SKM-1 treated with dmso at 0.1 percent for 144 hours (cell line): ENCODE measurements around the gene GALNT17.
A peak's percentile ranks its signal among the peaks of the same experiment; 100 is the strongest.
"Not testable (repeated sequence)": the region's sequence is repeated elsewhere in the genome, so short reads cannot be mapped to it uniquely, and the experiment has no call there.

ENCODE experiments used
- DNase-seq: peaks from one replicate; lab custom pipeline; 2025; ENCODE audit not compliant: unreplicated experiment; lab: John Stamatoyannopoulos, UW

GALNT17 gene

GRCh38 chr7:71723859-71724258 is 591.9 kb downstream of the GALNT17 start:
- DNase-seq, result no peak

- DNase-seq, result no peak
Observed at GRCh38 chr7:71727347-71727746, 595.4 kb downstream of the GALNT17 start.

GRCh38 chr7:71731740-71732139 is 599.8 kb downstream of the GALNT17 start:
- DNase-seq, result no peak

DNA sequence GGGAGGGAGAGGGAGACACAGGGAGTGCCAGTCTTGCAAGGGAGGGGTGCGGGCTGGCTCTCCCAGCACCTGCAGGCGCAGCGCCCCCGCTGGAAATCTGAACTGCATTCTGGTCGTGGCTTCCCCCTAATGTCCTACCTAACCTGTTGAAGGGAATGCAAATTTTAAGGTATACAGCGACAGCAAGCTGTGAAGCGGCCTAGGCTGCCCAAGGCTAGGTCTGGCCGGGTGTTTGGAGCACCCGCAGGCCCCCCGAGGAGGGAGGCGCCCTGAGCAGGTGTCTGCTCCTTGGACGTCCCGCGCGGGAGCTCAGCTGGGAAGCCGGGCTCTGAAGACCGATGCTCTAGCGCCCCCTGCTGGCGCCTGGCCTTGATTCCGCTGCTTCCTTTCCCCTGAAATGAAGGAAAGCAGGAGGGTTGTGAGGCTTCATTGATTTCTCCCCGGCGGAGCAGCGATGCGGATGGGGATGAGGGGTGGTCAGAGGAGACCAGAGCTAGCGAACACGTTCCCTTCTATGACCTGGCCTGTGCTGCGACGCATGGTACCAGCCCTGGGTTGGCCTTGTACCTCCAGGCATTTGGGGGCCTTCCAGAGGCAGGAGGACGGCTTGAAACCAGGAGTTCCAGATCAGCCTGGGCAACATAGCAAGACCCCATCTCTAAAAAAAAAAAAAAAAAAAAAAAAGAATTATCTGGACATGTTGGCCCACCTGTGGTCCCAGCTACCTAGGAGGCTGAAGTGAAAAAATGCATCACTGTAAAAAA is 601.3 kb downstream of the GALNT17 start:
- peak; percentile 49 for DNase-seq

GRCh38 chr7:71735961-71736556 is 604.1 kb downstream of the GALNT17 start:
- peak; percentile 28 for DNase-seq

DNA sequence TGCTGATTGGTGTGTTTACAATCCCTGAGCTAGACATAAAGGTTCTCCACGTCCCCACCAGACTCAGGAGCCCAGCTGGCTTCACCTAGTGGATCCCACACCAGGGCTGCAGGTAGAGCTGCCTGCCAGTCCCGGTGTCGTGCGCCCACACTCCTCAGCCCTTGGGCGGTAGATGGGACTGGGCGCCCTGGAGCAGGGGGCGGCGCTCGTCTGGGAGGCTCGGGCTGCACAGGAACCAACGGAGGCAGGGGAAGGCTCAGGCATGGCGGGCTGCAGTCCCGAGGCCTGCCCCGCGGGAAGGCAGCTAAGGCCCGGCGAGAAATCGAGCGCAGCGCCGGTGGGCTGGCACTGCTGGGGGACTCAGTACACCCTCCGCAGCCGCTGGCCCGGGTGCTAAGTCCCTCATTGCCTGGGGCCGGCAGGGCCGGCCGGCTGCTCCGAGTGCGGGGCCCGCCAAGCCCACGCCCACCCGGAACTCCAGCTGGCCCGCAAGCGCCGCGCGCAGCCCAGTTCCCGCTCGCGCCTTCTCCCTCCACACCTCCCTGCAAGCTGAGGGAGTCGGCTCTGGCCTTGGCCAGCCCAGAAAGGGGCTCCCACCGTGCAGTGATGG is 606.1 kb downstream of the GALNT17 start:
- not testable (repeated sequence) for DNase-seq

GRCh38 chr7:71739520-71740173 is 607.7 kb downstream of the GALNT17 start:
- DNase-seq, result no peak

GRCh38 chr7:71740174-71740560 is 608.2 kb downstream of the GALNT17 start:
- no peak for DNase-seq

DNA sequence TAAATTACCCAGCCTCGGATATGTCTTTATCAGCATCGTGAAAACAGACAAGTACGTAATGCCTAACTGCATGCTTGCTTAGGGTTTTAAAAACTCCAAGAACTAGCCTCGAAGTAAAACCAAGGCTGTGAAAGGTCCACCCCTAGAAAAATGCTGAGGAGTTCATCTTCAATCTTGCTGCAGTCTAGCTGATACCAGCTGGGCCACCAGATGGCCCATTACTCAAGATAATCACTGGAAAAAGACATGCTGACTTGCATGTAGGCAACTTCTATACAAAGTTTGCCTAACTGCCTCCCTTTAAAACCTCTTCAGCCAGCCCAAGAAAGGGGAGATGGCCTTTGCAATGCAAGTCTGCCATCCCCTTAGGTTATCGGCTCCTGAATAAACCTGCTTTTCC is 614.1 kb downstream of the GALNT17 start:
- DNase-seq, result no peak

DNA sequence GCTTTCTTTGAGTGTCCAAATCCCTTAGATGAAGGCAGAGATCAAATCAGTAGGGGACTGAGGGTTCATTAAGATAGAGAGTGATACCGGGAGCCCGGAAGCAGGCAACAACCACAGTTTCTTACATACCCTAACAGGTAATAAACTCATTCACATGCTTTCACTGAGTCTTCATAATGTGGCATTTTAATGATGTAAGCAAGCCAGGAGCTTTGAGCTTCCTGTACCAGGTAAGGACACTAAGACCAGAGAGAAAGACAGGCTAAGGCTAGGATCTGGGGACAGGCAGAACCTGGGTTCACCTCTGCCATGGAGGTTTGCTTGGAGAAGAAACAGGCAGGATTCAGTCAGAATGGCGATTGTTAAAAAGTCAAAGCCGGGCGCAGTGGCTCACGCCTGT is 618.3 kb downstream of the GALNT17 start:
- no peak for DNase-seq

- DNase-seq, result peak; percentile 3
Observed at GRCh38 chr7:71752171-71752935, 620.4 kb downstream of the GALNT17 start.

DNA sequence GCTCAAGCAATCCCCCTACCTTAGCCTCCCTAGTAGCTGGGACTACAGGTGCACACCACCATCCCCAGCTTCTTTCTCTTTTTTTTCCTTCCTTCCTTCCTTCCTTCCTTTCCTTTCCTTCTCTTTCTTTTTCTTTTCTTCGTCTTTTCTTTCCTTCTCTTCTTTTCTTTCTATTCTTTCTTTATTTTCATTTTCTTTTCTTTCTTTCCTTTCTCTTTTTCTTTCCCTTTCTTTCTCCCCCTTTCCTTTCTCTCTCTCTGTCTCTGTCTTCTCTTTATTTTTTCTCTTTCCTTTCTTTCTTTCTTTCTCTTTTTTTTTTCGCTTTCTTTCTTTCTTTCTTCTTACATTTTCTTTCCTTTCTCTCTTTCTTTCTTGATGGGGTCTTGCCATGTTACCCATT is 621.3 kb downstream of the GALNT17 start:
- no peak for DNase-seq

DNA sequence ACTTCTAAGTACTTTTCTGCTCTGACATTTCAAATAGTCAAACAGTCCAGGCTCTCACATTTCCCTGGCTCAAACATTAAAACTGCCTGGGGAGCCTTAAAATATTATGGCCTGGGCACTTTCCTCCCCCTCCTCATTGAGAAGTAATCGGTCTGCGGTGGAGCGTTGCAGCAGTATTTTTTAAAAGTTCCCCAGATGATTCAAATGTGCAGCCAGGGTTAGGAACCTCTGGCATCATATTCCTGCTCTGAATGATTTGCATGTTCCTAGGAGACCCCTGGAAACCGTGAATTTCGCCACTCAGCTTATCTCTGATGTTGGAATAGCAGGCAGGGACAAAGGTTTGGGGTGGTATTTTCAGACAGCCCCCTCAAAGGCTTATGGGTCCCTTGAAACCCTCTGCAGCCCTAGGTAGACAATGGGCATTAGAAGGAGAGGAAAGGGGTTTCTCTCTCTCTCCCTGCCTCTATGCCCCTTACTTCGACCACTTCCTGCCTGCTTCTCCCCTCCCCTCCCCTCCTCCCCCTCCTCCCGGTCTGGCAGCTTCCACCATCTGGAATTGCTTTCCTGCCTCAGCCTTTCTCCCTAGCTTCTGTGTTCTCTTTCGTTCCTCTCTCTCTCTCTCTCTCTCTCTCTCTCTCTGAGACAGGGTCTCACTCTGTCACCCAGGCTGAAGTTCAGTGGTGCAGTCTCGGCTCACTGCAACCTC is 622.2 kb downstream of the GALNT17 start:
- DNase-seq, result no peak

- DNase-seq, result no peak
Observed at GRCh38 chr7:71754828-71755227, 622.9 kb downstream of the GALNT17 start.

DNA sequence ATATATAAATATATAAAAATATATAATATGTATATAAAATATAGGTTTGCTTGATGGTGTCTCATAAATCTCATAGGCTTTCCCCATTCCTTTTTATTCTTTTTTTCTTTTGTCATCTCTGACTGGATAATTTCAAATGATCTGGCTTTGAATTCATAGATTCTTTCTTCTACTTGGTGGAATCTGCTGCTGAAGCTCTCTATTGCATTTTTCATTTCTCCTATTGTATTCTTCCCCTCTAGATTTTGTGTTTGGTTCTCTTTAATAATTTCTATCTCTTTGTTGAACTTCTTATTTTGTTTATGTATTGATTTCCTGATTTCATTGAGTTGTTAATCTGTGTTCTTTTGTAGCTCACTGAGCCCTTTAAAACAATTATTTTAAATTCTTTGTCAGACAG is 629.4 kb downstream of the GALNT17 start:
- no peak for DNase-seq
